GM18511 (cell line): Measurements from ENCODE around the gene SLC38A3.

ENCODE experiments used
- ATAC-seq: cut with Tn5 transposase; IDR thresholded peaks from one replicate; pipeline ENCODE4 v1.9.1; 2021; ENCODE audit warnings: mild to moderate bottlenecking, moderate library complexity; ENCODE audit not compliant: unreplicated experiment

SLC38A3 gene

DNA sequence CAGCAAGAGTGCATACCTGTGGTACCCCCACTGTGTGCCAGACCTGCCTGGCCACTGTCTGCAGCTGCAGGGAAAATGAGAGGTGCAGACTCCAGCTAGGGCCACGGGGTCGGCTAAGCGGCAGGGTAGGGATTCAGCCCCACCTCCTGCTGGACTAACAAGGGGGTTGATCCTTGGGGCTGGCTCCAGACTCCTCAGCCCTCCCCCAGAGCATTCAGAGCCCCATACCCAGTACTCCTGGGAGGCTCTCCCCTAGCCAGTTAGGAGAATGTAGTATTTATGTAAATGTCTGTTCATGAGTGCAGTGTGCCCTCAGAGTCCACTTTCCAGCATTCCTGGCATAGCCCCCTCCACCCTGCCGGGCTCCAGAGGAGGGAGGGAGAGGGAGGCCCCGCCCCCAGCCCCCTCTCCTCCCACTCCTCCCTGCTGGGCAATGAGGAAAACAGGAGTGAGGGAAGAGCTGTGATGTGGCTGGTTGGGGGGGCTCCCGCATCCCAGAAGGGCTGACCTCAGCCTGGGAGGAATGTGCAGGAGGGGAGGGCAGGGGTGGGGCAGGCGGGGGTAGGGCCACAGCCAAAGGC is 59.4 kb downstream of the SLC38A3 start:
- no peak for ATAC-seq

DNA sequence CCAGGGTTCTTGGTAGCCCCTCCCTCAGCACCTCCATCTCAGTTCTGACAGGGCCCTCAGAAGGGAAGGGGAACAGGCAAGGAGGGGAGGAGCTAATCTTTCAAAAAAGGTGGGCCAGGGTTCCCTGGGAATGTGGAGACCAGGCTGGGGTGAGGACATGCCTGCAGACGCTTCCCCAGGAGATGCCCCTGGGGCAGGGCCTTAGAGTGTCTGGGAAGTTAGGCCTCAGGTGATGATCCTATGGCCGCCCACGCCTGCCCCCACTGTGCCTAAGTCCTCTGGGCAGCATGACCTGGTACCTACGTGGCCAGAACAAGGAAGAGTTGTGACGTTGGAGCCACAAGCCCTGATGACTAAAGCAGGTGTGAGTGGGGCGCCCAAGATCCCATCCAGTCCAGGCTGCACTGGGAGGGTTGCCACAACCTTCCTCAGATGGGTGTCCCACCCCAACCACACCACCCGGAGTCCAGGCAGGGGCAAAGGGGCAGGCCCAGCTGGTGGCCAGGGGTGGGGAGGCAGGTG is 60.0 kb downstream of the SLC38A3 start:
- no peak for ATAC-seq

DNA sequence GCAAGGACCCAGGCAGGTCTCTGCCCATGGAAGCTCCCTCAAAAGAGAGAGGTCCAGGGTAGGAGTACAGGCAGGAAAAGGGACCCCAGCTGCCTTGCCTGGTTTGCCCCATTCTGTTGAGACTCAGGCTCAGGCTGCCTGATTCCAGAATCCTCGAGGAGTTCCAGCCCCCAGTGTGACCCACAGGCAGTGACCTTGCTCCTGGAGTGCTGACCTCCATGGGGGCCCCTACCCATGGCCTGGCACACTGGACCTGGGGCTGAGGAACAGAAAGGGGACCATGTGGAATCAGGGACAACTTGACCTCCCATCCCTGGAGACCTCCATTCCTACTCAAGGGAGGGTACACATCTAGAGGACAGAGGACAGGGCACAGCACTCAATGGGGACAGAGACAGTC is 60.5 kb downstream of the SLC38A3 start:
- ATAC-seq, result no peak

DNA sequence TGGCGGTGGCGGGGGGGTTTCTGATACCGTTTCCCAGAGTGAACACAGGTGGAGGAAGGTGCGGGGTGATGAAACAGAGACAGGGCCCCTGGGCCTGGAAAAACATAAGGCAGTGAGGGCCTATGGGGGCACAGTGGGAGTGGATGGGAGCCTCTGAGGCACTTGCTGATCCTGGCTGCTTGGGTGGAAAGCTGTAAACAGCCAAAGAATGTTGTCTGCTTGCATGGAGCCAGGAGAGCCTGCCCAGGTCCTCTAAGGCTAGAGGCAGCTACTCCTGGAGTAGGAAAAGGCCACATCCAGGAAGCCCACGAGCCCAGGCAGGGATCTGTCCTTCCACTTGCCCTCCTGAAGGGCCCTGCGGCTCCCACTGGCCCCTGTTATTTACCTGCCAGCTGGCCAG is 60.9 kb downstream of the SLC38A3 start:
- no peak for ATAC-seq

DNA sequence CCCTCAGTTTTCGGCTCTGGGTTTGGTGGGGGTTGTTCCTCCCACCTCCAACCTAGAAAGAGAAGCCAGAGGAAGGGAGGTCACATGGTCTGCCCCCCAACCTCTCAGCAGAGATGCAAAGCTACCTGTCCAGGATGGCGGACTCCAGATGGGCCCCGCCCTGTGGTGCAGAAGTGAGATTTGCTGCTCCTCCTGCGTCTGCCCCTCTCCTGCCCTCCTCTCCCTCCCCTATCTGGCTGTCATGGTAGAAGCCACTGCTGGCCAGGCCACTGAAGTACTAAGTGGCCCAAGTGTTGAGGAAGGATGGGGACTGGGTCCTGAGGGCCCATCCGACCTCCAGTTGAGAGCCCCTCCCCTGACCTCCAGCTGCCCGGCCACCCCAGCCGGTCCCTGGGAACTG is 61.8 kb downstream of the SLC38A3 start:
- ATAC-seq, result no peak

DNA sequence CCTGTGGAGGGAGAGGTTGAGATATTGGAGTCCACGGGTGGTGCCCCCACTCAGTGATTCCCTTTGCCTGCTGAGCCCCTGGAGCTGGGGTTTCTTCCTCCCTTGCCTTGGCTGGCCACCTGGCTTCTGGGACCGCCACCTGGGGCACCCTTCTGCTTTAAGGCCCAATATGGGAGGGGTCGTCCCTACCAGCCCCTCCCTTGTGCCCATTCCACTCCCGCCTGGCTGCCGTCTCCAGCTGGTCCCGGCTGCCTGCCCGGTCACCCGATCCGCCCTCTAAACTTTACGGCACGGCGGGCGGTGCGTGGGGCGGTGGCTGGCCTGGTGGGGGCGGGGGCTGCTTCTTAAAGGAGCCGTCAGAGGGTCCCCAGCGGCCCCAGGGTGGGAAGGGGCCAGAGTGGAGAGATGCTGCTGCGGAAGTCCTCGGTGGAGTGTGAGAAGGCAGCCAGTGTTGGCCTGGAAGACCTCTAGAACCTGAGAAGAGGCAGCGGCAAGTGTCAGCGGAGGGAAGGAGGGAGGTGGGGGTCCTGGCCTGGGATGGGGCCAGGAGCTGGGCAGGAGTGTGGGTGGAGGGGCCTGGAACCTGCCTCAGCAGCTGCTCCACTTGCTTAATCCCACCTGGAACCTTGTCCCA is 62.3 kb downstream of the SLC38A3 start:
- no peak for ATAC-seq

DNA sequence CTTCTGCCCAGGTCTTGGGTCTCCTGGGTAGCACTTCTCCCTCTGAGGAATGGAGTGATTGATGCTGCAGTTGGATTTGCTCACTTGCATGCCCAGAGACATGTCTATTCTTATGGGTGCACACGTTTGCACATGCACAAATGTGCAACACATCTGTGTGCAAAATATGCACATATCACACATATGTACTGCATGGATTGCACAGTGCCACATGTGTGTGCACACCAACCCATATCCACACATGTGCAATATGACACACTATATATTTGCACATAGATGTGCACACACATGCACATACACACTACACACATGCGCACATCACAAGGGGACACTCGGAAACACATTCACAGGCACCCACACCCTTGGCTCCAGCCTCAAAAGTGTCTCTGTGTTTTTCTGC is 63.2 kb downstream of the SLC38A3 start:
- no peak for ATAC-seq

DNA sequence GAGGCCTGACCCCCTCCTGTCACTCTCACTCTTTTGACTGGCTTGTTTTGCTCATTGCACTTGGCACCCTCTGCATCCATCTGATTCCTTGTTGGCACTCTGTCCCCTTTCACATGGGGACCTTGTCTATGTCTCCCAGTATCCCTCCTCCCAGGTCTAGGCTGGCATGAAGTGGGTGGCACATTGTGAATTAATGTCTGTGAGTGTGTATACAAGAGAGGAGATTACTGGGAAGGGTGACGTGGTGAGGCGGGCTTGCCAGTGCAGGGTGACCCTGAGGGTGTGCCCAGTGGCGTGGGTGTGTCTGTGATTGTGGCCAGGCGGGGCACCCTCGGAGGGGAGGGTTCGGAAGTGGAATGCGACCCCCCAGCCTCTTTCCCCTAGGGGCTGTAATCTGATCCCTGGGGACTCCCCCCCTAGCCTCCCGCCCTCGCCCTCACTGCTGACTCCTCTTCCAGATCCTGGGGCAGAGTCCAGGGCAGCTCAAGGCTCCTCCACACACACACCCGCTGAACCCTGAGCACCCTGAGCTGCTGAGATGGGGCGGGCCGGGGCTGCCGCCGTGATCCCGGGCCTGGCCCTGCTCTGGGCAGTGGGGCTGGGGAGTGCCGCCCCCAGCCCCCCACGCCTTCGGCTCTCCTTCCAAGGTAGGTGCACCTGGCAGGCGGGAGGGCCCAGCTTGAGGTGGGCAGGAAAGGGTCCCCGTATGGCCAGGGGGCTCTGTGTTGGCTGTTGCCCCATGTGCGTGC is 63.8 kb downstream of the SLC38A3 start, which contains the start of gene SEMA3B:
Gene SEMA3B, plus strand, starts transcription at position 445 of the 749 bp plus-strand sequence. Its CDS starts 94 bp downstream, at position 539.
- ATAC-seq, result no peak

DNA sequence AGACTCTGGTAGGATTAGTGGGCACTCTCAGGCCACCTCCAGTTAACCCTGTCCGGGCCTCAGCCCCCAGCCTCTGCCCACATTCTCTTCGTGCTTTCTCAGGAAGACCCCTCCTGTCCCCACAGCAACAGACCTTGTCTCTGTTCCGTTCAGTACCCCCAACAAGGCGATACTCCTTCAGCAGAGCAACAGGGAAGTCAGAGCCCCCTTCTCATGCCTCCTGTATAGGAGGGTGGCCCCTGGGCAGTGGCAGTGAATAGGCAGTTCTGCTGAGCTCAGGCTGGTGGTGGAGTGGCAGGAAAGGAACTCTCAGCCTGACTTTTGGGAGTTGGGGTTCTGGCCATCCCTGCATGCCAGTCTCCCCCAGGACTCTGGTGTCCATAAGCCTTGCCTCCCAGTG is 64.4 kb downstream of the SLC38A3 start:
- ATAC-seq, result no peak

DNA sequence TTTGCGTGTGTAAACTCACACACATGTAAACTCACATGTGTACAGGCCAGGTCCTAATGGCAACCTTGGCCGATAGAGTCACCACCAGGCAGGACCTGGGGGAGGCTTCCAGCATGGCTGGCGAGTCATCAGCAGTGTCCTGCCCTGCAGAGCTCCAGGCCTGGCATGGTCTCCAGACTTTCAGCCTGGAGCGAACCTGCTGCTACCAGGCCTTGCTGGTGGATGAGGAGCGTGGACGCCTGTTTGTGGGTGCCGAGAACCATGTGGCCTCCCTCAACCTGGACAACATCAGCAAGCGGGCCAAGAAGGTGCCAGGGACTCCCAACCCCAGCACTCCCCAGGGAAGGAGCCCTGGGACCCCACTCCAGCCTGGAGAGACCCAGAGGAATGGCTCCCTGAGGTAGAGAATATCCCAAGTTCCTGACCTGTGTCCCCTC is 64.9 kb downstream of the SLC38A3 start:
- no peak for ATAC-seq

DNA sequence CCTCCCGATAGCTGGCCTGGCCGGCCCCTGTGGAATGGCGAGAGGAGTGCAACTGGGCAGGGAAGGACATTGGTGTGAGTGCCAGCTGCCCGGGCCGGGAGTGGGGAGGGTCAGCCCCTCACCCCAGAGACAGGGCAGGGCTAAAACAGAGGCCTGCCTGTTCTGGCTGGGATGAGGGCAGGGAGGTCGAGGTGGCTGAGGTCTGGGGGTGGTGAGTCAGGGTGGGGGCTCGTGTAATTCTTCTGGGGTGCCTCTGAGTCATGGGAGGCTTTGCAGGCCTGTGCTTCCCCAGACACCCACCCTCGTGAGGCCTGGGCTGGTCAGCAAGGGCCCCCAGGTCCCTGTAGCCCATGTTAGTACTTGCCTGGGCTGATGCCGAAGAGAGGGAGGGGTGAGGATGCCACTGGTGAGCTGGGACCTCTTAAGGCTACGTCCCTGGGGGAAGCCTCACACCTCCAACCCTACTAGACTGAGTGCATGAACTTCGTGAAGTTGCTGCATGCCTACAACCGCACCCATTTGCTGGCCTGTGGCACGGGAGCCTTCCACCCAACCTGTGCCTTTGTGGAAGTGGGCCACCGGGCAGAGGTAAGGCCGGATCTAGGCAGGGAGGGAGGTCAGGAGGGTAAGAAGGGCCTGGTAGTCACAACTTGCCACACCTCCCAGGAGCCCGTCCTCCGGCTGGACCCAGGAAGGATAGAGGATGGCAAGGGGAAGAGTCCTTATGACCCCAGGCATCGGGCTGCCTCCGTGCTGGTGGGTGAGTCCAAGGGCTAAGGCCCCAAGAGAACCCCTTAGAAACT is 65.6 kb downstream of the SLC38A3 start:
- no peak for ATAC-seq
